Mucosa of descending colon (tissue), 3 donors: ENCODE data around the gene SULF2. TPM values are rescaled to one million over a fixed set of nuclear protein-coding genes. Genes with fewer than 3 reads are reported as not detected.

Experiments used
- ATAC-seq: fragments of 200-7000 bp; cut with Tn5 transposase; one replicate; pipeline ENCODE4 v1.9.1; 2020; ENCODE audit warnings: mild to moderate bottlenecking, moderate library complexity
- DNase-seq, 3 donors: peaks; one replicate each; pipeline ENCODE4 v3.0.0-alpha.2; 2020
- H3K36me3 ChIP-seq: fragments of 200-600 bp; one replicate; pipeline ENCODE4 v1.8.0; 2021; ENCODE audit warnings: low read depth, mild to moderate bottlenecking
- H3K4me1 ChIP-seq: fragments of 200-600 bp; one replicate; pipeline ENCODE4 v1.8.0; 2021; ENCODE audit warnings: low read depth, mild to moderate bottlenecking
- H3K4me3 ChIP-seq: fragments of 200-600 bp; one replicate; pipeline ENCODE4 v1.8.0; 2021; ENCODE audit warnings: mild to moderate bottlenecking
- H3K9me3 ChIP-seq: fragments of 200-600 bp; one replicate; pipeline ENCODE4 v1.8.0; 2021; ENCODE audit warnings: mild to moderate bottlenecking
- CTCF ChIP-seq: fragments of 200-600 bp; IDR thresholded peaks from one replicate; pipeline ENCODE4 v1.8.0; 2022; ENCODE audit warnings: antibody characterized with exemption, mild to moderate bottlenecking
- intact Hi-C, 2 donors: fragments of 100-400 bp; cut with DNase I in 1 of 2; cut with micrococcal nuclease in 1 of 2; formaldehyde crosslinking; loops; one replicate each; pipeline versions ENCODE4 v1.11.0 to v1.11.1; 2022; cut with DNase I, micrococcal nuclease
- total RNA-seq, 3 donors: library from RNA; stranded (reverse); fragmentation: NEBNext Ultra II Directional in 2 of 3; extraction: Animal tissue kit (Norgen Biotek cat#: 25700) in 2 of 3; gene quantifications; one replicate each; pipeline versions ENCODE4 v1.2.1 to v1.2.4, GENCODE V29; 2021 to 2023
- donor health status: DM: no; HTN: no; CAD: no; lungs with moderate emphysema.
- donor health status: DM: no; HTN: no; CAD: no.
- donor health status: DM: no; HTN: yes; CAD: no.

SULF2 gene
- total RNA-seq, 3 donors from 2014 or later = 102 to 181 (median 144) TPM

- Histone ChIP-seq H3K36me3 (no peaks in the 10 kb centered on the region), H3K4me3 (no peak overlapping the region), H3K9me3 (no peaks in the 10 kb centered on the region), H3K4me1 (no peaks in the 10 kb centered on the region)
- intact Hi-C loops = loop anchor here in 1 of 2 donors (10.0 kb wide), 1 partner anchor 945 kb away; no protein-coding TSS in a partner anchor
- TF ChIP-seq CTCF = no peak
- DNase-seq = no peak
- ATAC-seq = no peak
Observed at GRCh38 chr20:47679462-47679861, 105.8 kb downstream of the SULF2 start.

GRCh38 chr20:47678536-47678935 is 106.7 kb downstream of the SULF2 start:
- no peaks in the 10 kb centered on the region for H3K36me3 ChIP-seq
- intact Hi-C loops = loop anchor here in 1 of 2 donors (10.0 kb wide), 1 partner anchor 946 kb away; no protein-coding TSS in a partner anchor
- no peaks in the 10 kb centered on the region for H3K4me1 ChIP-seq
- TF ChIP-seq CTCF = no peak
- H3K4me3 ChIP-seq = no peak overlapping the region
- ATAC-seq (no peak), DNase-seq (no peak)
- H3K9me3 ChIP-seq = no peaks in the 10 kb centered on the region

GRCh38 chr20:47677635-47678453 is 107.4 kb downstream of the SULF2 start:
- Histone ChIP-seq H3K4me1 (no peaks in the 10 kb centered on the region), H3K4me3 (no peak overlapping the region), H3K9me3 (no peaks in the 10 kb centered on the region), H3K36me3 (no peaks in the 10 kb centered on the region)
- peak; percentile 57 for TF ChIP-seq CTCF
- DNase-seq = peak in 2 of 3 donors; percentile 55 to 61
- intact Hi-C loops = loop anchor here in 1 of 2 donors (10.0 kb wide), 1 partner anchor 947 kb away; no protein-coding TSS in a partner anchor
- ATAC-seq = peak; percentile 68

- no peaks in the 10 kb centered on the region for H3K36me3 ChIP-seq
- no peak overlapping the region for H3K4me3 ChIP-seq
- no peak for DNase-seq
- H3K9me3 ChIP-seq = no peaks in the 10 kb centered on the region
- no peak for ATAC-seq
- no peaks in the 10 kb centered on the region for H3K4me1 ChIP-seq
- intact Hi-C loops = loop anchor here in 1 of 2 donors (10.0 kb wide), 1 partner anchor 948 kb away; no protein-coding TSS in a partner anchor
- TF ChIP-seq CTCF = no peak
Observed at GRCh38 chr20:47676912-47677634, 108.2 kb downstream of the SULF2 start.

GRCh38 chr20:47676219-47676721 is 109.0 kb downstream of the SULF2 start:
- Histone ChIP-seq H3K36me3 (no peaks in the 10 kb centered on the region), H3K4me1 (no peaks in the 10 kb centered on the region), H3K4me3 (no peak overlapping the region), H3K9me3 (no peaks in the 10 kb centered on the region)
- intact Hi-C loops = loop anchor here in 1 of 2 donors (10.0 kb wide), 1 partner anchor 949 kb away; no protein-coding TSS in a partner anchor
- no peak for DNase-seq
- TF ChIP-seq CTCF = no peak
- ATAC-seq = no peak
